ACC112 (cell line): Measurements from ENCODE around the gene CRTC1.

Source experiments
- H2AFZ ChIP-seq: fragments of 200-600 bp; sonication (generic); one replicate; pipeline ENCODE4 v1.6.0; 2017; ENCODE audit warnings: antibody characterized with exemption, low read length; ENCODE audit not compliant: unreplicated experiment
- H3K27ac ChIP-seq: fragments of 200-600 bp; sonication (generic); 2 replicates; pipeline ENCODE4 v1.5.1; 2014; ENCODE audit warnings: low read depth, mild to moderate bottlenecking, antibody characterized with exemption, low read length, moderate library complexity
- H3K27me3 ChIP-seq: fragments of 200-600 bp; sonication (generic); 2 replicates; pipeline ENCODE4 v1.6.1; 2014; ENCODE audit warnings: mild to moderate bottlenecking, antibody characterized with exemption, low read length, moderate library complexity, mixed read lengths; ENCODE audit not compliant: insufficient read depth
- H3K36me3 ChIP-seq: fragments of 200-600 bp; sonication (generic); 2 replicates; pipeline ENCODE4 v1.6.1; 2016; ENCODE audit warnings: mild to moderate bottlenecking, antibody characterized with exemption, low read length, moderate library complexity, mixed read lengths; ENCODE audit not compliant: insufficient read depth
- H3K4me1 ChIP-seq: fragments of 200-600 bp; sonication (generic); one replicate; pipeline ENCODE4 v1.6.1; 2016; ENCODE audit warnings: low read length, mixed read lengths; ENCODE audit not compliant: insufficient read depth, unreplicated experiment, control insufficient read depth
- H3K4me3 ChIP-seq: fragments of 200-600 bp; sonication (generic); 2 replicates; pipeline ENCODE4 v1.5.1; 2014; ENCODE audit warnings: mild to moderate bottlenecking, low read depth, low read length
- H3K79me2 ChIP-seq: fragments of 200-600 bp; sonication (generic); one replicate; pipeline ENCODE4 v1.6.0; 2016; ENCODE audit warnings: low read length; ENCODE audit not compliant: control insufficient read depth, unreplicated experiment, insufficient read depth

The CRTC1 gene

GRCh38 chr19:18645035-18645511 is 38.4 kb upstream of the CRTC1 start:
- Histone ChIP-seq H2AFZ (no peak overlapping the region), H3K79me2 (peaks cover 9% of the 10 kb centered on the region), H3K4me3 (no peak overlapping the region), H3K27me3 (no peaks in the 10 kb centered on the region), H3K4me1 (peaks cover 14% of the 10 kb centered on the region), H3K36me3 (no peaks in the 10 kb centered on the region), H3K27ac (no peak overlapping the region)

- Histone ChIP-seq H3K4me1 (peaks cover 28% of the 10 kb centered on the region), H2AFZ (no peak overlapping the region), H3K27ac (no peak overlapping the region), H3K79me2 (peaks cover 9% of the 10 kb centered on the region), H3K36me3 (no peaks in the 10 kb centered on the region), H3K27me3 (no peaks in the 10 kb centered on the region), H3K4me3 (no peak overlapping the region)
Observed at GRCh38 chr19:18646535-18647370, 36.7 kb upstream of the CRTC1 start.

- Histone ChIP-seq H3K4me3 (no peak overlapping the region), H3K27me3 (no peaks in the 10 kb centered on the region), H3K36me3 (no peaks in the 10 kb centered on the region), H3K4me1 (peaks cover 28% of the 10 kb centered on the region), H2AFZ (no peak overlapping the region), H3K27ac (no peak overlapping the region), H3K79me2 (peaks cover 9% of the 10 kb centered on the region)
Observed at GRCh38 chr19:18647371-18647767, 36.1 kb upstream of the CRTC1 start.

GRCh38 chr19:18647807-18648206 is 35.7 kb upstream of the CRTC1 start:
- no peaks in the 10 kb centered on the region for H3K27me3 ChIP-seq
- no peaks in the 10 kb centered on the region for H3K36me3 ChIP-seq
- H3K4me3 ChIP-seq = no peak overlapping the region
- no peak overlapping the region for H3K27ac ChIP-seq
- H3K79me2 ChIP-seq = peaks cover 9% of the 10 kb centered on the region
- H2AFZ ChIP-seq = no peak overlapping the region
- H3K4me1 ChIP-seq = peaks cover 28% of the 10 kb centered on the region

DNA sequence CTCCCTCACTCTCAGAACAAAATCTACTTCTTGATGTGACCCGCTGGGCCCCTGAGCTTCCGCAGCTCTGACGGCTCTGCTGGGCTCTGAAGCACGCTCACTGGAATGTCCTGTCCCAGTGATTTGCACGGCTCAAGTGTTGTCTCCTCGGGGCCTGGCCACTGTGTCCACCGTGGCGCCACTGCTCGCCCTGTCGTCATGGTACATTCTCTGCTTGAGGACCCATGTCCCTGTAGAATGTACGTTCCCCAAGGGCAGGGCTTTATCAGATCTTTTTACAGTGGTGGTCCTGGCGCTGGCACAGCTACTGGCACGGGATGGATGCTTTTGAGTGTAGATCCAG is 34.5 kb upstream of the CRTC1 start:
- Histone ChIP-seq H3K4me1 (peaks cover 28% of the 10 kb centered on the region), H2AFZ (no peak overlapping the region), H3K79me2 (peaks cover 9% of the 10 kb centered on the region), H3K36me3 (no peaks in the 10 kb centered on the region), H3K27ac (peak overlapping the region; percentile 90; the same call in 1 of the 2 replicates), H3K4me3 (no peak overlapping the region), H3K27me3 (no peaks in the 10 kb centered on the region)

DNA sequence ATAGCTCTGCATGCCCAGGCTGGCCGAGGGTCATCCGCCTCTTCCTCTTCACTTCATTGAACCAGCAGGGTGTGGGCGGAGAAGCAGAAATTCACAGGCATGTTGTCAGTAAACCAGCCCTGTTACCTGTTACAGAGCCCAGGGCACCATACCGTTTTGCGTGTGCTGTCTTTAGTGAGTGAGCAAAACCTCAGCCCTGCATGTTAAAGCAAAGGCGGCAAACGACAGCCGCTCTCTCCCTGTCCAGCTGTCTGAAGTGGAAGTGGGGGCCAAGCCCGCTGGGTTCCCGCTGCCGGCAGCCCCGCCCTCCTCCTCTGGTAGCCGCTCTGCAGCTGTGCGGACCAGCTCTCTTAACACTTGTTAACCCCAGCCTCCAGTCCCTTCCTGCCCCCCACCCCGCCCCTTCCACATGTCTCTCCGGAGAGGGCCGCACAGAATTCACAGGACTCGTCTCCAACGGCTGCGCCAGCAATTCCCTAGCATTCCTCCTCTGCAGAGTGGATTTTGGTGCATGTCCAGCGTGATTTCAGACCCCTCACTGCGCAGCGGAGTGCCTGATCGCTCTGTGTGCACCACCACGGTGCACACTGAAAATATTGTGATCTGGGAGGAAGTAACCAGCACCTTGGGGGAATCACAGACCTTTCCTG is 34.0 kb upstream of the CRTC1 start:
- H3K4me3 ChIP-seq = 0 out of 2 replicates have a peak overlapping the region, but pooled peaks have one; percentile 65
- no peak overlapping the region for H2AFZ ChIP-seq
- H3K4me1 ChIP-seq = peaks cover 28% of the 10 kb centered on the region
- peak overlapping the region; percentile 90 for H3K27ac ChIP-seq
- H3K79me2 ChIP-seq = peaks cover 4% of the 10 kb centered on the region
- H3K36me3 ChIP-seq = no peaks in the 10 kb centered on the region
- no peaks in the 10 kb centered on the region for H3K27me3 ChIP-seq

DNA sequence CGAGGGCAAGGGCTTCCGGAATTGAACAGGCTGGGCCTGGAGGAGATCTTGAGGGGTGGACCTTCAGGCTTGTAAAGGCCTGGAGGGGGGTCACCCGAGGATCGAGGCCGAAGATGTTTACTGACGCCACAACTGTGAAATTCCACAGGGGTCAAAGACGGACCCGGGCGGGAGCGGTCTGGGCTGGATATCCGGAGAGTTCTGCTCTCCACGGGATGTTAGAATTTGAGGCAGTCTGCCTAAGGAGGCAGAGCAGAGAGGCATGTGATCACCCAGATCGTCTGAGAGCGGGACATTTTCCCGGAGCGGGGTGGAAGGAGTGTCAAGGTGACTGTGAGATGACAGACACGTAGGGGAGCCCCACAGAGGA is 33.5 kb upstream of the CRTC1 start:
- H3K4me3 ChIP-seq = peak overlapping the region; percentile 65
- peaks cover 28% of the 10 kb centered on the region for H3K4me1 ChIP-seq
- peak overlapping the region; percentile 90 for H3K27ac ChIP-seq
- H3K79me2 ChIP-seq = peaks cover 4% of the 10 kb centered on the region
- H2AFZ ChIP-seq = no peak overlapping the region
- no peaks in the 10 kb centered on the region for H3K36me3 ChIP-seq
- no peaks in the 10 kb centered on the region for H3K27me3 ChIP-seq

- Histone ChIP-seq H2AFZ (no peak overlapping the region), H3K4me1 (peaks cover 28% of the 10 kb centered on the region), H3K27ac (peak overlapping the region; percentile 90), H3K79me2 (peaks cover 4% of the 10 kb centered on the region), H3K27me3 (no peaks in the 10 kb centered on the region), H3K4me3 (peak overlapping the region; percentile 65), H3K36me3 (no peaks in the 10 kb centered on the region)
Observed at GRCh38 chr19:18650468-18651041, 32.9 kb upstream of the CRTC1 start.

GRCh38 chr19:18651300-18651699 is 32.2 kb upstream of the CRTC1 start:
- Histone ChIP-seq H3K36me3 (no peaks in the 10 kb centered on the region), H3K4me3 (peak overlapping the region; percentile 65; the same call in 1 of the 2 replicates), H3K27me3 (no peaks in the 10 kb centered on the region), H3K4me1 (peaks cover 28% of the 10 kb centered on the region), H2AFZ (no peak overlapping the region), H3K79me2 (peaks cover 4% of the 10 kb centered on the region), H3K27ac (peak overlapping the region; percentile 90)

GRCh38 chr19:18651733-18652132 is 31.7 kb upstream of the CRTC1 start:
- Histone ChIP-seq H3K36me3 (no peaks in the 10 kb centered on the region), H3K4me1 (peaks cover 28% of the 10 kb centered on the region), H3K27ac (peak overlapping the region; percentile 90; the same call in 1 of the 2 replicates), H2AFZ (no peak overlapping the region), H3K27me3 (no peaks in the 10 kb centered on the region), H3K79me2 (peaks cover 4% of the 10 kb centered on the region), H3K4me3 (no peak overlapping the region)
